GM12878 (cell line): ENCODE data around the gene PC. TPM values are rescaled to one million over a fixed set of nuclear protein-coding genes. Genes with fewer than 3 reads are reported as not detected.

Source experiments
- ATAC-seq: fragments of 200-7000 bp; cut with Tn5 transposase; 3 replicates; pipeline ENCODE4 v1.9.1; 2020; ENCODE audit warnings: mild to moderate bottlenecking, moderate library complexity
- BruUV-seq: library from RNA; stranded (reverse); fragments of 400-500 nt; replicated peaks from 2 replicates; lab custom pipeline; 2021; lab: Mats Ljungman, UMichigan
- CTCF ChIA-PET: fragments of 300-600 bp; sonication (Branson Sonifier 250); formaldehyde crosslinking; extraction: SDS; loops from one replicate; lab custom pipeline; 2021; ENCODE audit warnings: inconsistent platforms; lab: Yijun Ruan, JAX
- POLR2A ChIA-PET: fragments of 350-600 bp; formaldehyde crosslinking; extraction: SDS; loops from one replicate; lab custom pipeline; 2021; ENCODE audit warnings: inconsistent platforms; lab: Charles Lee
- RAD21 ChIA-PET: fragments of 300-600 bp; sonication (Branson Sonifier 250); formaldehyde crosslinking; loops from one replicate; lab custom pipeline; 2023; ENCODE audit warnings: antibody characterized with exemption; ENCODE audit not compliant: unreplicated experiment; lab: Charles Lee
- SMC1A ChIA-PET: fragments of 300-600 bp; sonication (Branson Sonifier 250); formaldehyde crosslinking; loops from one replicate; lab custom pipeline; 2023; ENCODE audit not compliant: unreplicated experiment, uncharacterized antibody; lab: Charles Lee
- DNase-seq: peaks from one replicate; pipeline ENCODE4 v3.0.0-alpha.2; 2011; ENCODE audit warnings: low read depth, low spot score
- FAIRE-seq: peaks from 3 replicates; lab custom pipeline; 2011; peaks lifted over from hg19 to GRCh38; lab: Jason Lieb, UNC
- H2AFZ ChIP-seq: 2 replicates; pipeline ENCODE4 v1.6.0; 2011; ENCODE audit warnings: low read depth, low read length, control low read depth; ENCODE audit not compliant: control insufficient read depth
- H3K27ac ChIP-seq: 2 replicates; pipeline ENCODE4 v1.5.1; 2011; ENCODE audit warnings: control low read depth; ENCODE audit not compliant: control insufficient read depth, insufficient read depth
- H3K27me3 ChIP-seq, 2 experiments: replicated peaks in 1 of 2; 2 replicates each; pipeline versions ENCODE4 v1.6.0 to v1.6.1; 2011; ENCODE audit warnings: low read length in 1 of 2; ENCODE audit not compliant: control insufficient read depth in 2 of 2, insufficient read depth in 2 of 2
- H3K36me3 ChIP-seq, 2 experiments: 2 replicates each; pipeline ENCODE4 v1.5.1; 2011; ENCODE audit warnings: low read length in 1 of 2; ENCODE audit not compliant: control insufficient read depth in 2 of 2, insufficient read depth in 2 of 2
- H3K4me1 ChIP-seq: 2 replicates; pipeline ENCODE4 v1.6.1; 2011; ENCODE audit warnings: mild to moderate bottlenecking, low read length, moderate library complexity, mixed read lengths; ENCODE audit not compliant: control insufficient read depth, insufficient read depth
- H3K4me2 ChIP-seq: 2 replicates; pipeline ENCODE4 v1.6.0; 2011; ENCODE audit warnings: control low read depth; ENCODE audit not compliant: control insufficient read depth, insufficient read depth
- H3K4me3 ChIP-seq: fragments of 200-600 bp; sonication (generic); 2 replicates; pipeline ENCODE4 v1.5.1; 2016
- H3K79me2 ChIP-seq: 2 replicates; pipeline ENCODE4 v1.6.0; 2011; ENCODE audit warnings: low read length; ENCODE audit not compliant: control insufficient read depth, insufficient read depth
- H3K9ac ChIP-seq: 2 replicates; pipeline ENCODE4 v1.8.0; 2011; ENCODE audit warnings: low read length, control low read depth, mixed read lengths; ENCODE audit not compliant: control insufficient read depth, insufficient read depth
- H3K9me3 ChIP-seq: replicated peaks from 3 replicates; pipeline ENCODE4 v1.5.1; 2011; ENCODE audit warnings: mild to moderate bottlenecking, low read length; ENCODE audit not compliant: control insufficient read depth, insufficient read depth
- H4K20me1 ChIP-seq: 2 replicates; pipeline ENCODE4 v1.6.0; 2011; ENCODE audit not compliant: control insufficient read depth, insufficient read depth
- E4F1 ChIP-seq: fragments of 450-650 bp; IDR thresholded peaks from 2 replicates; pipeline ENCODE4 v1.6.1; 2018; ENCODE audit warnings: borderline replicate concordance, mild to moderate bottlenecking; ENCODE audit not compliant: partially characterized antibody
- ELK1 ChIP-seq: IDR thresholded peaks from 2 replicates; pipeline ENCODE4 v1.6.1; 2012; ENCODE audit warnings: low read depth, low read length, improper control_type of control experiment
- MTA2 ChIP-seq: fragments of 450-650 bp; IDR thresholded peaks from 2 replicates; pipeline ENCODE4 v1.6.1; 2016; ENCODE audit warnings: low read depth, mild to moderate bottlenecking, moderate library complexity
- RCOR1 ChIP-seq: conservative IDR thresholded peaks from 2 replicates; pipeline ENCODE4 v1.6.1; 2012; ENCODE audit warnings: low read depth, low read length, improper control_type of control experiment
- SMAD5 ChIP-seq: IDR thresholded peaks from 2 replicates; pipeline ENCODE4 v1.6.1; 2016; ENCODE audit warnings: antibody characterized with exemption, low read depth
- SPI1 ChIP-seq: IDR thresholded peaks from 2 replicates; pipeline ENCODE4 v1.6.1; 2011; ENCODE audit warnings: low read depth, mild to moderate bottlenecking, low read length, moderate library complexity, borderline replicate concordance; ENCODE audit not compliant: insufficient read depth
- YBX1 ChIP-seq: fragments of 450-650 bp; IDR thresholded peaks from 2 replicates; pipeline ENCODE4 v1.6.1; 2016; ENCODE audit warnings: antibody characterized with exemption
- ZNF24 ChIP-seq: fragments of 450-650 bp; IDR thresholded peaks from 2 replicates; pipeline ENCODE4 v1.6.1; 2017; ENCODE audit warnings: antibody characterized with exemption, mild to moderate bottlenecking
- WGBS: methylation state at CpG from one replicate; pipeline ENCODE4 v1.1.6; 2016; ENCODE audit warnings: low lambda C conversion rate; ENCODE audit not compliant: insufficient replicate concordance, insufficient coverage; ENCODE audit errors: missing lambda C conversion rate; 5-methylcytosine and 5-hydroxymethylcytosine counted together
- in situ Hi-C: fragments of 300-500 bp; cut with MboI; formaldehyde crosslinking; loops from 9 replicates; pipeline ENCODE4 v1.14.3; 2018; ENCODE audit warnings: mixed read lengths
- intact Hi-C: fragments of 100-400 bp; cut with micrococcal nuclease; formaldehyde crosslinking; loops from one replicate; pipeline ENCODE4 v1.14.2; 2022; ENCODE audit not compliant: unreplicated experiment
- polyA plus RNA-seq, 11 experiments: library from polyadenylated mRNA; depleted of rRNA in 4 of 11; unstranded in 6 of 11; stranded (reverse) in 5 of 11; fragments of >200 nt; fragmentation: Nextera tagmentation in 4 of 11; fragmentation: Illumina TruSeq in 1 of 11; extraction: Ambion mirVana in 4 of 11; extraction: Trizol in 1 of 11; gene quantifications; 1 replicate in 1 of 11; 2 replicates in 10 of 11; pipeline versions ENCODE4 v1.2.1 to v1.2.3, GENCODE V29; 2011 to 2016; ENCODE audit warnings: inconsistent platforms in 2 of 11, missing spikeins in 2 of 11, low read depth in 1 of 11
- total RNA-seq, 4 experiments: library from RNA; depleted of rRNA in 3 of 4; stranded (reverse); fragments of >200 nt in 3 of 4; fragmentation: Illumina TruSeq in 1 of 4; extraction: Trizol in 1 of 4; gene quantifications; 2 replicates each; pipeline versions ENCODE4 v1.2.1 to v1.2.3, GENCODE V29; 2013 to 2021

Gene PC
- total and polyA plus RNA-seq, 10 of the 15 experiments (the other 5 are each of a cell fraction or from before 2014, with no cell fraction given): 0.22 to 10.3 (median 4.5) TPM

- ChIA-PET POLR2A (interaction anchor here (0.7 to 1.2 kb wide), 2 partner anchors 10 to 11 kb away, joined by 3 to 4 read pairs; partner anchors contain the start of gene RCE1), SMC1A (no interaction called here)
These were observed 105.5 kb downstream of the PC start for GRCh38 chr11:66852466-66853241.

More at GRCh38 chr11:66852466-66853241, 105.5 kb downstream of the PC start:
- TF ChIP-seq SMAD5 (no peak), MTA2 (no peak), YBX1 (no peak), SPI1 (no peak), ZNF24 (no peak), E4F1 (no peak), RCOR1 (no peak), ELK1 (no peak)
- DNase-seq: no peak
- Histone ChIP-seq H4K20me1 (no peaks in the 10 kb centered on the region), H3K27ac (no peak overlapping the region), H3K9me3 (no peaks in the 10 kb centered on the region), H3K79me2 (peaks cover 5% of the 10 kb centered on the region), H3K4me1 (peaks cover 6% of the 10 kb centered on the region), H3K4me2 (no peak overlapping the region), H3K9ac (no peak overlapping the region), H3K27me3 (no peaks in the 10 kb centered on the region), H3K4me3 (no peak overlapping the region), H3K36me3 (no peaks in the 10 kb centered on the region; a peak in 1 of 4 replicates), H2AFZ (no peak overlapping the region)
- FAIRE-seq: no peak
- ChIA-PET CTCF (interaction anchor here (0.6 to 1.2 kb wide), 2 partner anchors 9 to 464 kb away, joined by 3 to 5 read pairs; no protein-coding TSS in a partner anchor), RAD21 (no interaction called here)
- 61% methylated on average over 19 of the region's 26 CpGs for WGBS
- in situ Hi-C loops: no loop called here
- ATAC-seq: no peak
- intact Hi-C loops: no loop called here
- no TSS peak for BruUV-seq
